Peyer's patch (tissue), 4 donors: Measurements from ENCODE around the gene CRY2. TPM values are rescaled to one million over a fixed set of nuclear protein-coding genes. Genes with fewer than 3 reads are reported as not detected.
A peak's percentile ranks its signal among the peaks of the same experiment; 100 is the strongest.

Experiments used
- DNase-seq, 3 donors: peaks; one replicate each; pipeline ENCODE4 v3.0.0-alpha.2; 2017 to 2019
- H3K27ac ChIP-seq, 4 donors: fragments of 200-600 bp; sonication (generic); one replicate each; pipeline ENCODE4 v1.5.1; 2016 to 2019
- H3K27me3 ChIP-seq, 2 donors: fragments of 200-600 bp; sonication (generic); one replicate each; pipeline ENCODE4 v1.5.1; 2019
- H3K36me3 ChIP-seq, 3 donors: fragments of 200-600 bp; sonication (generic); one replicate each; pipeline ENCODE4 v1.5.1; 2016 to 2019
- H3K4me1 ChIP-seq, 4 donors: fragments of 200-600 bp; sonication (generic); one replicate each; pipeline ENCODE4 v1.5.1; 2016 to 2019
- H3K4me3 ChIP-seq, 4 donors: fragments of 200-600 bp; sonication (generic); 1 replicate in 3 of 4; 2 replicates in 1 of 4; pipeline ENCODE4 v1.5.1; 2016 to 2019; ENCODE audit warnings: mild to moderate bottlenecking in 1 of 4
- H3K9me3 ChIP-seq, 4 donors: fragments of 200-600 bp; sonication (generic); one replicate each; pipeline ENCODE4 v1.5.1; 2016 to 2019; ENCODE audit warnings: mild to moderate bottlenecking in 1 of 4
- CTCF ChIP-seq, 6 experiments: fragments of 450-650 bp in 4 of 6; fragments of 200-600 bp in 2 of 6; sonication (generic) in 1 of 6; IDR thresholded peaks; one replicate each; pipeline ENCODE4 v1.5.1; 2017 to 2019; ENCODE audit warnings: antibody characterized with exemption in 6 of 6, mild to moderate bottlenecking in 3 of 6, moderate library complexity in 1 of 6
- POLR2A ChIP-seq, 2 donors: fragments of 450-650 bp; IDR thresholded peaks; one replicate each; pipeline ENCODE4 v1.5.1; 2017; ENCODE audit warnings: antibody characterized with exemption in 2 of 2, mild to moderate bottlenecking in 2 of 2, moderate library complexity in 2 of 2
- total RNA-seq, 4 donors: library from RNA; depleted of rRNA; stranded (reverse); fragments of >200 nt; gene quantifications; one replicate each; pipeline ENCODE4 v1.1.0, GENCODE V29; 2016

CRY2 gene
- total RNA-seq, 4 donors from 2014 or later = 37.7 to 67.6 (median 66.0) TPM

- Histone ChIP-seq H3K27me3 (no peaks in the 10 kb centered on the region), H3K27ac (no peak overlapping the region), H3K36me3 (peaks cover 0 to 23% (median 0%) of the 10 kb centered on the region in 3 donors), H3K9me3 (no peaks in the 10 kb centered on the region), H3K4me1 (peaks cover 0 to 21% (median 0%) of the 10 kb centered on the region in 4 donors), H3K4me3 (no peak overlapping the region)
- peak in 1 of 3 donors; percentile 63 for DNase-seq
- TF ChIP-seq CTCF (IDR thresholded peaks at IDR 0.05) (no peak), POLR2A (IDR thresholded peaks at IDR 0.05) (no peak)
Measured at GRCh38 chr11:45906096-45906682, 58.9 kb downstream of the CRY2 start.

GRCh38 chr11:45906965-45907611, 59.8 kb downstream of the CRY2 start, which contains the start of gene FREY1:
FREY1 (minus strand) TSS chr11:45907271; CDS start chr11:45907245, 26 bp downstream.
- no peaks in the 10 kb centered on the region for H3K9me3 ChIP-seq
- no peak within 1 kb of the TSS for H3K27ac ChIP-seq
- TF ChIP-seq CTCF (IDR thresholded peaks at IDR 0.05) (no peak), POLR2A (IDR thresholded peaks at IDR 0.05) (no peak)
- H3K4me1 ChIP-seq = peaks cover 0 to 21% (median 0%) of the 10 kb centered on the region in 4 donors
- H3K36me3 ChIP-seq = peaks cover 0 to 32% (median 0%) of the 10 kb centered on the region in 3 donors
- no peaks in the 10 kb centered on the region for H3K27me3 ChIP-seq
- DNase-seq = no peak
- H3K4me3 ChIP-seq = no peak within 1 kb of the TSS

GRCh38 chr11:45907911-45908370, 60.7 kb downstream of the CRY2 start:
- Histone ChIP-seq H3K36me3 (peaks cover 0 to 40% (median 0%) of the 10 kb centered on the region in 3 donors), H3K9me3 (no peaks in the 10 kb centered on the region), H3K4me1 (peaks cover 0 to 21% (median 0%) of the 10 kb centered on the region in 4 donors), H3K27me3 (no peaks in the 10 kb centered on the region), H3K4me3 (no peak overlapping the region), H3K27ac (no peak overlapping the region)
- TF ChIP-seq CTCF (IDR thresholded peaks at IDR 0.05) = no peak
- TF ChIP-seq POLR2A (IDR thresholded peaks at IDR 0.05) = no peak
- no peak for DNase-seq

- Histone ChIP-seq H3K36me3 (peaks cover 0 to 58% (median 0%) of the 10 kb centered on the region in 3 donors), H3K4me1 (peaks cover 0 to 21% (median 0%) of the 10 kb centered on the region in 4 donors), H3K4me3 (no peak overlapping the region), H3K9me3 (no peaks in the 10 kb centered on the region), H3K27me3 (no peaks in the 10 kb centered on the region), H3K27ac (no peak overlapping the region)
- TF ChIP-seq CTCF (IDR thresholded peaks at IDR 0.05) (no peak), POLR2A (IDR thresholded peaks at IDR 0.05) (no peak)
- DNase-seq = no peak
Measured at GRCh38 chr11:45909594-45910475, 62.6 kb downstream of the CRY2 start.

GRCh38 chr11:45910623-45911022, 63.3 kb downstream of the CRY2 start:
- Histone ChIP-seq H3K36me3 (peaks cover 0 to 66% (median 0%) of the 10 kb centered on the region in 3 donors), H3K9me3 (no peaks in the 10 kb centered on the region), H3K27me3 (no peaks in the 10 kb centered on the region), H3K27ac (no peak overlapping the region), H3K4me1 (peaks cover 0 to 14% (median 0%) of the 10 kb centered on the region in 4 donors), H3K4me3 (no peak overlapping the region)
- TF ChIP-seq CTCF (IDR thresholded peaks at IDR 0.05) (no peak), POLR2A (IDR thresholded peaks at IDR 0.05) (no peak)
- DNase-seq = no peak
